Transverse colon (tissue), 4 donors: Measurements from ENCODE around the gene KCNJ16. TPM values are rescaled to one million over a fixed set of nuclear protein-coding genes. Genes with fewer than 3 reads are reported as not detected.

Source experiments
- DNase-seq: peaks from one replicate; pipeline ENCODE4 v3.0.0-alpha.2; 2019
- H3K27ac ChIP-seq, 4 donors: fragments of 200-600 bp; sonication (generic); 2 replicates each; pipeline ENCODE4 v1.5.1; 2016 to 2018; ENCODE audit warnings: inconsistent platforms in 4 of 4
- H3K27me3 ChIP-seq: fragments of 200-600 bp; sonication (generic); 2 replicates; pipeline ENCODE4 v1.5.1; 2017; ENCODE audit warnings: inconsistent platforms
- H3K36me3 ChIP-seq, 4 donors: fragments of 200-600 bp; sonication (generic); 2 replicates each; pipeline ENCODE4 v1.5.1; 2017 to 2019; ENCODE audit warnings: inconsistent platforms in 4 of 4
- H3K4me1 ChIP-seq, 4 donors: fragments of 200-600 bp; sonication (generic); 2 replicates each; pipeline ENCODE4 v1.5.1; 2017 to 2020; ENCODE audit warnings: inconsistent platforms in 4 of 4
- H3K4me3 ChIP-seq, 4 donors: fragments of 200-600 bp; sonication (generic); 1 replicate in 1 of 4; 2 replicates in 3 of 4; pipeline versions ENCODE4 v1.5.1 to v1.6.1; 2017 to 2019; ENCODE audit warnings: inconsistent platforms in 4 of 4
- H3K9me3 ChIP-seq, 2 donors: fragments of 200-600 bp; sonication (generic); 2 replicates each; pipeline ENCODE4 v1.5.1; 2017 to 2019; ENCODE audit warnings: inconsistent platforms in 2 of 2
- EP300 ChIP-seq: sonication (generic); formaldehyde crosslinking; IDR thresholded peaks from one replicate; pipeline ENCODE4 v1.6.1; 2017; ENCODE audit warnings: antibody characterized with exemption, low read depth
- POLR2A ChIP-seq: fragments of 450-650 bp; IDR thresholded peaks from one replicate; pipeline ENCODE4 v1.6.1; 2016; ENCODE audit warnings: antibody characterized with exemption, mild to moderate bottlenecking, moderate library complexity
- POLR2AphosphoS5 ChIP-seq, 3 donors: sonication (generic); formaldehyde crosslinking; IDR thresholded peaks; one replicate each; pipeline ENCODE4 v1.6.1; 2016; ENCODE audit warnings: antibody characterized with exemption in 3 of 3
- WGBS, 2 donors: methylation state at CpG; one replicate each; pipeline ENCODE4 v1.1.5; 2018; ENCODE audit warnings: low coverage in 1 of 2; 5-methylcytosine and 5-hydroxymethylcytosine counted together
- in situ Hi-C, 4 donors: fragments of 200-750 bp; cut with MboI; loops; one replicate each; pipeline versions ENCODE4 v1.15.0 to v1.15.1; 2017; ENCODE audit warnings: low sequenced_read_pairs in 3 of 4, low pct_ligation_motif_present in 1 of 4, low pct_unique_long_range_greater_than_20kb in 1 of 4
- intact Hi-C: fragments of 100-400 bp; cut with DNase I; formaldehyde crosslinking; loops from one replicate; pipeline ENCODE4 v1.15.1; 2023; ENCODE audit warnings: low total_unique reads
- total RNA-seq, 4 donors: library from RNA; depleted of rRNA; stranded (reverse); fragments of >200 nt; gene quantifications; one replicate each; pipeline ENCODE4 v1.1.0, GENCODE V29; 2016
- TF ChIP-seq, protein P1 (sequence below), 5 experiments: fragments of 200-600 bp in 3 of 5; fragments of 450-650 bp in 2 of 5; sonication (generic) in 3 of 5; IDR thresholded peaks; 1 replicate in 2 of 5; 2 replicates in 3 of 5; pipeline ENCODE4 v1.5.1; 2016 to 2017; ENCODE audit warnings: antibody characterized with exemption in 5 of 5, inconsistent platforms in 3 of 5, mild to moderate bottlenecking in 2 of 5, moderate library complexity in 1 of 5

KCNJ16 gene
- total RNA-seq, 4 donors from 2014 or later = 0.27 TPM; not detected in 3

GRCh38 chr17:70168044-70168976, 93.3 kb downstream of the KCNJ16 start:
- DNase-seq = peak; percentile 80
- Histone ChIP-seq H3K4me3 (peak overlapping the region; percentile 50 to 71 (median 55)), H3K4me1 (peaks cover 0 to 38% (median 2%) of the 10 kb centered on the region in 4 donors), H3K27ac (peak overlapping the region; percentile 86 to 93 (median 92)), H3K9me3 (no peaks in the 10 kb centered on the region), H3K27me3 (peaks cover 13% of the 10 kb centered on the region), H3K36me3 (no peaks in the 10 kb centered on the region)
- TF ChIP-seq, protein P1, sequence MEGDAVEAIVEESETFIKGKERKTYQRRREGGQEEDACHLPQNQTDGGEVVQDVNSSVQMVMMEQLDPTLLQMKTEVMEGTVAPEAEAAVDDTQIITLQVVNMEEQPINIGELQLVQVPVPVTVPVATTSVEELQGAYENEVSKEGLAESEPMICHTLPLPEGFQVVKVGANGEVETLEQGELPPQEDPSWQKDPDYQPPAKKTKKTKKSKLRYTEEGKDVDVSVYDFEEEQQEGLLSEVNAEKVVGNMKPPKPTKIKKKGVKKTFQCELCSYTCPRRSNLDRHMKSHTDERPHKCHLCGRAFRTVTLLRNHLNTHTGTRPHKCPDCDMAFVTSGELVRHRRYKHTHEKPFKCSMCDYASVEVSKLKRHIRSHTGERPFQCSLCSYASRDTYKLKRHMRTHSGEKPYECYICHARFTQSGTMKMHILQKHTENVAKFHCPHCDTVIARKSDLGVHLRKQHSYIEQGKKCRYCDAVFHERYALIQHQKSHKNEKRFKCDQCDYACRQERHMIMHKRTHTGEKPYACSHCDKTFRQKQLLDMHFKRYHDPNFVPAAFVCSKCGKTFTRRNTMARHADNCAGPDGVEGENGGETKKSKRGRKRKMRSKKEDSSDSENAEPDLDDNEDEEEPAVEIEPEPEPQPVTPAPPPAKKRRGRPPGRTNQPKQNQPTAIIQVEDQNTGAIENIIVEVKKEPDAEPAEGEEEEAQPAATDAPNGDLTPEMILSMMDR (IDR thresholded peaks at IDR 0.05) = peak; percentile 54 to 72 (median 66)
- no peak for TF ChIP-seq POLR2AphosphoS5 (IDR thresholded peaks at IDR 0.05)
- intact Hi-C loops = no loop called here
- WGBS, 2 donors = 3 to 5% methylated on average over 17 to 45 of the region's 45 CpGs
- in situ Hi-C loops = loop anchor here in 2 of 4 donors (25.0 kb wide), 2 partner anchors 394 to 581 kb away; no protein-coding TSS in a partner anchor

- H3K27ac ChIP-seq = peak within 1 kb of the TSS; percentile 86 to 93 (median 92)
- 0 to 1% methylated on average over 2 to 41 of the region's 67 CpGs for WGBS, 2 donors
- peak; percentile 91 for DNase-seq
- intact Hi-C loops (no loop called here), in situ Hi-C loops (loop anchor here in 2 of 4 donors (25.0 kb wide), 2 partner anchors 393 to 582 kb away; no protein-coding TSS in a partner anchor)
- H3K27me3 ChIP-seq = peaks cover 13% of the 10 kb centered on the region
- H3K9me3 ChIP-seq = no peaks in the 10 kb centered on the region
- no peaks in the 10 kb centered on the region for H3K36me3 ChIP-seq
- H3K4me3 ChIP-seq = peak within 1 kb of the TSS; percentile 50 to 71 (median 55)
- TF ChIP-seq POLR2AphosphoS5 (IDR thresholded peaks at IDR 0.05) (peak; percentile 87 to 97 (median 95)), POLR2A (peak; percentile 95), EP300 (no peak)
- TF ChIP-seq, protein P1 (IDR thresholded peaks at IDR 0.05) = no peak
- peaks cover 0 to 45% (median 2%) of the 10 kb centered on the region in 4 donors for H3K4me1 ChIP-seq
These were observed 94.1 kb downstream of the KCNJ16 start, which contains the start of gene KCNJ2 for GRCh38 chr17:70168977-70169708. Gene KCNJ2 (plus strand): TSS chr17:70169532. CDS start chr17:70175040, 5,508 bp downstream.

DNA sequence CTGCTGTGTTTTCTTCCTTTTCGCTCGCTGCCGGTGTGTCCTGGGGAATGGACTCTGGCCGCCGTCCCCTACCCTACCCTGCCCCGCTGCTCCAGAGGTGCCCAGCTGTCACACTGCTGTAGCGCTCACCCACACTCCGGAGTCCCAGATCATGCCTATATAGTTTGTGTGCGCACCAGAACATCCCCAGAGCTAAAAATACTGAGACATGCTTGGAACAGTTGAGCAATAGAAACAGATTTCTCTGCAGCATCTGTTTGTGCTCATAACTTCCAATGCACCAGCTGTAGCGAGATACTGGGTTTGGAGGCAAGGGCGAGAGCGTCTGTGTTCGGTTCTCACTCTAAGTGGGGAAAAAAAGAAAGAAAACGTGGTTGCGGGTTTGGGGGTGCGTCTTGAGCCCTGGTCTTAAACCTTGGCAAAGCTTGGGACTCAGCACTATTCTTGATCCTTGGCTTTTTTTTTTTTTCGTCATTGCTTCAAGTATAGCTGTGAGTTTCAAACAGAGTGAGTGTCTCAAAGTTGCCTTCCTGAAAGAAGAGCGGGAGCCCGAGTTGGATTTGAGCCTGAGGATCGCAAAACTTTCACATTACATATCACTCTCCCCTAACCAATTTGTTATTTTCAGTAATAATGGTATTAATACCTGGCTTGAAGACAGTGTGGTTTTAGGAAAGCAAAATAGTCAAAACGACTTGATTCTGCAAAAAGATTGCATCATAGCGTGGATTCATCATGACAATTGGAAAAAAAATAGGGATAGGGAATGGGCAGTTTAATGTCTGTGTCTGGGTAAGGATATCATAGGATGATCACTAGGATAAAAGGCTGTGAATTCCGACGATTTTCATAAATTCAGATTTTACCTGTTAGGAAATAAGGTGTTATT, 94.9 kb downstream of the KCNJ16 start:
- H3K9me3 ChIP-seq = no peaks in the 10 kb centered on the region
- peaks cover 13% of the 10 kb centered on the region for H3K27me3 ChIP-seq
- peaks cover 0 to 45% (median 2%) of the 10 kb centered on the region in 4 donors for H3K4me1 ChIP-seq
- H3K36me3 ChIP-seq = no peaks in the 10 kb centered on the region
- intact Hi-C loops = no loop called here
- H3K4me3 ChIP-seq = peak overlapping the region; percentile 38 to 71 (median 55)
- 10 to 29% methylated on average over 4 to 24 of the region's 24 CpGs for WGBS, 2 donors
- DNase-seq = no peak
- in situ Hi-C loops = loop anchor here in 3 of 4 donors (10.0 to 25.0 kb wide), 3 partner anchors 385 to 583 kb away; no protein-coding TSS in a partner anchor
- TF ChIP-seq EP300 (no peak), POLR2AphosphoS5 (IDR thresholded peaks at IDR 0.05) (no peak), POLR2A (no peak)
- TF ChIP-seq, protein P1 (IDR thresholded peaks at IDR 0.05) = no peak
- H3K27ac ChIP-seq = peak overlapping the region; percentile 86 to 93 (median 92)
